CD4-positive, alpha-beta T cell treated with Interleukin-17A for 1 hour (primary cell): Measurements from ENCODE around the gene ATG16L2.

Experiments used
- DNase-seq: peaks from one replicate; pipeline ENCODE4 v3.0.0-alpha.2; 2020

ATG16L2 gene, protein sequence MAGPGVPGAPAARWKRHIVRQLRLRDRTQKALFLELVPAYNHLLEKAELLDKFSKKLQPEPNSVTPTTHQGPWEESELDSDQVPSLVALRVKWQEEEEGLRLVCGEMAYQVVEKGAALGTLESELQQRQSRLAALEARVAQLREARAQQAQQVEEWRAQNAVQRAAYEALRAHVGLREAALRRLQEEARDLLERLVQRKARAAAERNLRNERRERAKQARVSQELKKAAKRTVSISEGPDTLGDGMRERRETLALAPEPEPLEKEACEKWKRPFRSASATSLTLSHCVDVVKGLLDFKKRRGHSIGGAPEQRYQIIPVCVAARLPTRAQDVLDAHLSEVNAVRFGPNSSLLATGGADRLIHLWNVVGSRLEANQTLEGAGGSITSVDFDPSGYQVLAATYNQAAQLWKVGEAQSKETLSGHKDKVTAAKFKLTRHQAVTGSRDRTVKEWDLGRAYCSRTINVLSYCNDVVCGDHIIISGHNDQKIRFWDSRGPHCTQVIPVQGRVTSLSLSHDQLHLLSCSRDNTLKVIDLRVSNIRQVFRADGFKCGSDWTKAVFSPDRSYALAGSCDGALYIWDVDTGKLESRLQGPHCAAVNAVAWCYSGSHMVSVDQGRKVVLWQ

GRCh38 chr11:72814286-72815109 is at the start of gene ATG16L2:
ATG16L2 (plus strand) TSS chr11:72814411; CDS start chr11:72814446, 35 bp downstream.
- DNase-seq: peak; percentile 90

DNA sequence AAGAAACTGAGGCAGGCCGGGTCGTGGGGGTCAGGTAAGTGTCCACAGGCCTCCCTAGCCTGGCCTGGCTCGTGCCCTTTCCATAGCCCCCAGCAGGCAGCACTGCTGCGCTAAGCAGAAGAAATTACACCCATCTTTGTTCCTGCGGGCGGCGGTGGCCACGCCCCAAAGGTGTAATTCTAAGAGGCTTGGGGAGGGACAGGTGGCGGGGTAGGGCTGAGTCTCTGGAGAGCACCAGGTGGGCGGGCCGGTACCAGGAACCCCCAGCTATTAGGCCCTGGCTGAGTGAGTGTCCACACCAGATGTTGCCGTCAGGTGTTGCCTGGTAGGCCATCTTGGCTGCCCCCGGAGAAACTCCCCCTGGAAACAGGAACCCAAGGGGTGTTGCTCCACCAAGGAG is 49.7 kb upstream of the ATG16L2 start:
- DNase-seq: no peak

DNA sequence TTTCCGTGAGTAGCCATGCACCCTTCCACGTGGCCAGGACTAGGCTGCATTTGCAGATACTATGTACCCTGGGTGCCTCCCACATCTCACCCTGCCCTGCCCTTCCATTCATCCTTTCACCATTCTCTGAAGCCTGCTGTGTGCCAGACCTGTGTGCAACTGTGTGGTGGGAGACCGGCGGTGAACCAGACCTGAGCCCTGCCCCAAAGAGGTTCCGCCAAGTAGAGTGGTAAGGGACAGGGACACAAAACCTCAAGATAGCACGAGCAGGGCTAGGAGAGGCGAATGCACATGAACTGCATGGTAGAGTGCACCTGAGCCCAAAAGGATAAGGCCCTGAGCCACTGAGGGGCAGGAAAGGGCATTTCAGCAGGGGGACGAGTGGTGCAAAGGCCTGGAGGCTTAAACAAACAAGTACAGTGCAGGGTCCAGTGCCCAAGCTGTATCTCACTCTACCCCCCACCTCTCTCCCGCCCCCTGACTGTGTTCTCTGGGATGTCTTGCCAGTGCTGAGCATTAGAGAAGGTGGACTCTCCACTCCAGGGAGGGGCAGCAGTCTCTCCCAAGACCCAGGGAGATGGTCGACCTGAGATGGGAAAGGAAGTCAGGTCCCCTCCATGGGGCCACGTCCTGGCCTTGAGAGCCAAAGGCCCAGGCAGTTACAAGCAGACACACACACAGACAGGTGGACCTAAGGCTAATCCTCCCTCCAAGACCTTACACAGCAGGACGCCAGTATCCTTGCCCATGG is 47.9 kb upstream of the ATG16L2 start:
- no peak for DNase-seq

GRCh38 chr11:72767203-72768062 is 46.8 kb upstream of the ATG16L2 start:
- no peak for DNase-seq

DNA sequence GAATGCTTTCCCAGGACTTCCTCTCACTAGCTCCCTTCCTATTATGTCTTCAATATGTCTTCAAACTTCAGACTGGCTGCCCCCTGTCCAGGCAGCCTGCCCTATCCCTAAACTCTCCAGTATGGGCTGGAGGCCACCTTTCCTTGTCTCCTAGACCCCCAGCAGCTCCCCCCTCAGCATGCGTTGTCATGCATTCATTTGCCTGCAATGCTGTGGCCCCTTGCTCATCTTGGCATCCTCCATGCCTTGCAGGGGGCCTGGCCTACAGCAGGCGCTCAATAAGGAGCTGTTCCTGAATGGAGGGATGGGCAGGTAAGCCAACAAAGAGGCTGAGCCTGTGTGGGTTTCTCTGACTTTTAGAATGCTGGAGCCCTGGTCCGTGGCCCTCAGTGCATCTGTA is 45.6 kb upstream of the ATG16L2 start:
- no peak for DNase-seq

GRCh38 chr11:72769680-72770079 is 44.5 kb upstream of the ATG16L2 start:
- DNase-seq: no peak

- no peak for DNase-seq
Measured at GRCh38 chr11:72770799-72771198, 43.4 kb upstream of the ATG16L2 start.

GRCh38 chr11:72771507-72771906 is 42.7 kb upstream of the ATG16L2 start:
- no peak for DNase-seq

DNA sequence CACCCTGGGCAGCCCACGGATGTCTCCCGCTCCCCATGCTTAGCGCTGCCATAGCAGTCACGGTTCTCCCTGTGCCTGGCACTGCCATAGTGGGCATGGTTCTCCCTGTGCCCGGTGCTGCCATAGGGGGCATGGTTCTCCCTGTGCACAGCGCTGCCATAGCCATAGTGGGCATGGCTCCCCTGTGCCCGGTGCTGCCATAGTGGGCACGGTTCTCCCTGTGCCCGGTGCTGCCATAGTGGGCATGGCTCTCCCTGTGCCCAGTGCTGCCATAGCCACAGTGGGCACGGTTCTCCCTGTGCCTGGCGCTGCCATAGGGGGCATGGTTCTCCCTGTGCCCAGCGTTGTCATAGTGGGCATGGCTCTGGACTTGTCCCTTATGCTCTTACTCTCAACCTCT is 42.2 kb upstream of the ATG16L2 start:
- DNase-seq: no peak

GRCh38 chr11:72773291-72773690 is 40.9 kb upstream of the ATG16L2 start:
- no peak for DNase-seq

DNA sequence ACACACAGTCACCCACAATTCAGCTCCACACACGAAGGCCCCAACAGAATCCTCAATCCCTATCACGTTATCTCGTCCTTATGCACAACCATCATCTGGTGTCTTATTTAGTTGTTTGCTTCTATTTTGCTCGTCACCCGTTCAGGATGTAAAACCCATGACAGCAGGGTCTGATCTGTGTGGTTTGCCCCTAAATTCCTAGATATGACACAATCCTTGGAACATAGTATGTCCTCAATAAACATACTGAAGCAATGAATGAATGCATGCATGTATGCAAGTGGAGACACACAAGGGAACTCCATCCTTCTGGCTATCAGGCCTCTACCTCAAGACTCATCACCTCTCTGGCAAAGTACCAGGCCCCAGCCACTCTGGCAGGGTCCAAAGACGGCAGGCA is 40.5 kb upstream of the ATG16L2 start:
- no peak for DNase-seq

DNA sequence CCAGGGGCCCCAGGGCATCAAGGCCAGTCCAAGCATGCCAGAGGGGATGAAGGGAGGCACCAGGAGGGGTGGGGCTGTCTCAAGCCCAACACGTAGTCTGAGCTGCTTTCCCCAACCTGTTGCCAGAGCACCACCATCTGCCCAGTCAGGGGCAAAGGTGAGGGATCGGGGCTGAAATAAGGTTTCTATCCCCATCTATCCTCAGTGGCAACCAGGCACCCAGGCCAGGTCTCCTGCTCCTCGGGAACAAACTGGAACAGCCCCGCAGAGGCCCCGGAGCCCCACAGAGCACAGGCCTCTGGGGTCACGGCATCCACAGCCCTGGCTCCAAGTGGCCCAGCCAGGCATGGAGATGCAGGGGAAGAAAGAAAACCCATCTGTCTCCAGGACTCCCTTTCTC is 39.7 kb upstream of the ATG16L2 start:
- no peak for DNase-seq

DNA sequence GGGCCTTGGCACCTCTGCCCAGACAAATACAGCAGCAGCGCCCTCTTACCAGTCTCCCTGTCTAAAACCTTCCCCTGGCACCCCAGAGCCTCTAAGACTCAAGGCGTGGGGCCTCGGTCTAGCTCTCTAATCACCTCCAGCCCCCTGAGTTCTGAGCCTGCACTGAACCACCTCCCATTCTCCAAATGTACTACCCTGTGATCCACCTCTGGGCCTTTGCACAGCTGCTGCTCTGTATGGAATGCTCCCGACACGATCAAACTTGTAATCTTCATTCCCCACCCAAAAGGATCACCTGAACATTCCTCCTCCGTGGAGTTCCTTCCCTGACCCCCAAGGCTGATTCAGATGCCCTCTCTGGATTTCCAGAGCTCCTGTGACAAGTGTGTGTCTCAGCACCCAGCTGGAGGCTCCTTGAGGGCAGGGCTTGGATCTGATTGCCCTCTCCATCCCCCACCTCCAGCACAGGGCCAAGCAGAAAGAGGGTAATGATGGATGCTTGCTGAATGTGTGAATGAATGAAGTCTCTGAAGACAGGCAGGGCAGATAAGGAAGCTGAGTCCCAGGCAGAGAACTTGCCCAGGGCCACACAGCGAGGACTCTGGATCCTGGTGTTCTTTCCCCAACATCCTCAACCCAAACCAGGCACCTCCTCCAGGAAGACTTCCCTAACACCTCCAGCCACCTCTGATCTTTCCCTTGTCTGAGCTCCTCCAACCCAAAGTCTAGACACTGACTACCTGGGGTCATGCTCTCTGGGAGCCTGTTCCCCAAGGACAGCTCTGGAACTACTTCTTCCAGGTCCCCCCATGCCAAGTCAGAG is 38.7 kb upstream of the ATG16L2 start:
- no peak for DNase-seq

DNA sequence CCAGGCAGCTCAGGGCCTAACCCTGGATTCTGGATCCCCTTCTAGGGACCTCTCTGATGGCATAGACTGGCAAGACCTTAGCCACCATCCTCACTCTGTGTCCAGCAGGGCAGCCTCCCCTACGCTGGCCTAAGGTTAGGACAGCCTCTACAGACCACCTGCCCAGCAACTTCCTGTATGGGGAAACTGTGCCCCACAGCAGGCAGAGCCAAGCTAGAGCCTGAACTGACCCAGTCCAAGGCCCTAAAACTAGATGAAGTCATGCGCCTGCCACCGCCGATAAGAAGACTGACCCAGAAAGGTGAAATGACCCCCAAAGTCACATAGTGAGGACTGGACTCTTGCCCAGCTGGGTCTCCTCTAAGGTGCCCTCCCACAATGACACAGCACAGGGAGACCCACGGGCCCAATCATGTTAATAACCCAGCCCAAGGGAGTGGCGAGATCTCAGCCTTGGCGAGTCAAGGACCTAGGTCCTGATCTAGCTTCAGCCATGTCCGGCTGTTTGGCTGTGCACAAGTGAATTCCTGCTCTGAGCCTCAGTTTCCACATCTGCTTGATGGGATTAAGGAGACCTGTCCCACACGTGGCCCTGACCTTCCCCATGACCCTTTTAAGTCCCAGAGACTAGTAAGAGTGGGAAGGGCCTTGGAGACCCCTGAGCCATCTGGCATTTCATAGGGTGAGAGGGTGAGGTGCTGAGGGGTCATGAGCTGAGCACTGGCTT is 37.9 kb upstream of the ATG16L2 start:
- no peak for DNase-seq

DNA sequence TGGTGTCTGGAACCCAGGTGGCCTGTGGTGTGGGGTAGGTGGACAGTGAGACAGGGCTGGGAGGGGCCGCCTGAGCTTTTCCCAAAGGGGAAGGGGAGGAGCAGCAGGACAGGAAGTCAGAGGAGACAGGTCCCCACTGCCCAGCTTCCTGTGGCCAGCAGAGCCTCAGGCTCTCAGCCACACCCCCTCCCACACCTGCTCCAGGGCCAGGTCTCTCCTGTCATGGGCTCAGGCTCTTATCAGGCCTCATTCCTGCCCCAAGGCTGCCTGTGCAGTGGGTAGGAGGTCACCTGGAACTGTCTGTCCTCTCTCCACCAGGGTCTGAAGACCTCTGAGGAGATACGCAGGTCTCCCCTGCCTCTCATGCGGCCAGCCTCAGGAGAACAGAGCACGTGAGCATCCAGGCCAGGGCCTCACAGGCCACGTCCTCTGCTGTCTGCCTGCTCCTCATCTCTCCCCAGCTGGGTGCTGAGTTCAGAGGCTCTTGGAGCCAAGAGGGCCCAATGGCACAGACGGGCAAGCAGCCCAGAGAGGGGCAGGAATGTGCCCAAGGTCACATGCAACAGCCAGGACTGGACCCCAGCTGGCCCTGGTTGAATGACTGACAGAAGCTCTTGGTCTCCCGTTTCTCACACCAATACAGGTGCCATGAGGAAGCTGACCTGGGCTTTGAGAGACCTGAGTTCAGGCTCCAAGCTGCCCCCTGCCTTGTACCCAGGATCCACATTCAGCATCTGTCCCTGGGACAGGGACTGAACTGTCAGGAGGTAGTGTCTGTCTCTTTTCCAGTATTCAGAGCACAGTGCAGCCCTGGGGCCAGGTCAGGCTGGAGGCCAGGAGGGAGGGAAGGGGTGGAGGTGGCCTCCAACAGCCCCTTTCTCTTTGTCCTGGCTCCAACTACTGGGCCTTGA is 37.1 kb upstream of the ATG16L2 start:
- no peak for DNase-seq

DNA sequence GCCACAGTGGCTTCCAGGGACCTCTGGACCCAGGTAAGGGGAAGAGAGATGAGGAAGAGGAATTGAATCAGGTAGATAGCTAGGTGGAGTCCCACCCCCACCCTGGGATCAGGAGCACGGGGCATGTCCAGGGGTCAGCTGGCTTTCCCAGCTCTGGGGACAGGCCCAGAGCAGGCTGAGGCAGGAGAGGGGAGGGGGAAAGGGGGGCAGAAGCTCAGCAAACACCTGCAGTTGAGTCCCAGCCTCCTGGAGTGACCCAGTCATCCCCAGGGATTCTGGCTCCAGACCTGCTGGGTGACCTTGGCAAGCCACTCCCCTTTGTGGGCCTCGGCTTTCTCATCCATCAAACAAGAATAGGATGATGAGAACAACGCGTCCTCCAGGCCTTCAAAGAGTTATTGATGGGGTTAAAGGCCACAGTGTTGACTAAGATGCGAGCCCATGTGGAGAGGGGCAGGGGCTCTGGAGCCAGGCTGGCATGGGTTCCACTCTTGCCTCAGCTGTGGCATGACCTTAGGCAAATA is 36.4 kb upstream of the ATG16L2 start:
- DNase-seq: no peak

DNA sequence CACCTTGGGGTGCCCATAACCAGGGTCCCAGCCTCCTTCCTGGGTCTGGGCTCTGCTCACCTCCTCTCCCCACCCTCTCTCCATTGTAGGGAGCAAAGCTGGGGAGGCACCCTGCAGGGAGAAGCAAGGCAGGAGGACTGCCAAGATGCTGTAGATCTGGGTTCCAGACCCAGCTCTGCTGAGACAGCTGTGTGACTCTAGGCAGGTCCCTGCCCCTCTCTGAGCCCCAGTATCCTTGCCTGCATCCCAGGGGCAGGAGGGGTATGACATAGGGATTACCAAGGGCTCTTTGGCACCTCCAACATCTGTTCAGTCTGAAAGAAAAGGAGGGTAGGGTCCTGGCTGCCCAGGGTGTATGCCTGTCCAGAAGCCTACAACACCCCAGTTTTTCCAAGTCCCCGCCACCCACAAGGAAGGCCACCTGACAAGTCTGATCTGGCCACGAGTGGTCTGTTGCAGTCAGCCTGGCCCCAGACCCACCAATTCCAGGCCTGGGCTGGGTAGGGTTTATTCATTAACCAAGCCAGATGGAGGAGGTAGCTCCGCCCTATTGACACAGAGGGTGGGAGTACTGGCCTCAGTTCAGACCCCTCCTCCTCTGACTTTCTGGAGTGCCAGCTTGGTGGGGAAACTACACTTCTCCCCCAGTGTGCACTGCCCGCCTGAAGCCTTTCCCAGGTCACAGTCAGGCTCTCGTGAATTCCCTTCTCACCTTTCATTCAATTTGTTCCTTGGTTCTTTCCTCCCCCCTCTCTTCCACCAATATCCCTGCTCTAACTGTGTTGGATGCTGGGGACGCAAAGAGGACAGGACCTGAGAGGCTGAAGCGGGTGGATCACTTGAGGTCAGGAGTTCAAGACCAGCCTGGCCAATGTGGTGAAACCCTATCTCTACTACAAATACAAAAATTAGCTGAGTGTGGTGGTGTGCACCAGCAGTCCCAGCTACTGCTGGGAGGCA is 35.4 kb upstream of the ATG16L2 start:
- no peak for DNase-seq
